Sigmoid colon (tissue), 4 donors: ENCODE data around the gene INTS6.

Experiments used
- EP300 ChIP-seq, 4 donors: sonication (generic); formaldehyde crosslinking; IDR thresholded peaks; one replicate each; pipeline ENCODE4 v1.6.1; 2017; ENCODE audit warnings: antibody characterized with exemption in 4 of 4
- POLR2A ChIP-seq, 2 donors: fragments of 450-650 bp; IDR thresholded peaks; one replicate each; pipeline ENCODE4 v1.6.1; 2016; ENCODE audit warnings: antibody characterized with exemption in 2 of 2, mild to moderate bottlenecking in 2 of 2, moderate library complexity in 2 of 2
- POLR2AphosphoS5 ChIP-seq, 4 donors: sonication (generic); formaldehyde crosslinking; IDR thresholded peaks; one replicate each; pipeline ENCODE4 v1.6.1; 2017; ENCODE audit warnings: antibody characterized with exemption in 4 of 4
- TF ChIP-seq, protein P1 (sequence below), 4 experiments: fragments of 450-650 bp in 3 of 4; fragments of 200-600 bp in 1 of 4; IDR thresholded peaks; one replicate each; pipeline ENCODE4 v1.5.1; 2016 to 2019; ENCODE audit warnings: antibody characterized with exemption in 4 of 4, mild to moderate bottlenecking in 3 of 4, moderate library complexity in 2 of 4

DNA sequence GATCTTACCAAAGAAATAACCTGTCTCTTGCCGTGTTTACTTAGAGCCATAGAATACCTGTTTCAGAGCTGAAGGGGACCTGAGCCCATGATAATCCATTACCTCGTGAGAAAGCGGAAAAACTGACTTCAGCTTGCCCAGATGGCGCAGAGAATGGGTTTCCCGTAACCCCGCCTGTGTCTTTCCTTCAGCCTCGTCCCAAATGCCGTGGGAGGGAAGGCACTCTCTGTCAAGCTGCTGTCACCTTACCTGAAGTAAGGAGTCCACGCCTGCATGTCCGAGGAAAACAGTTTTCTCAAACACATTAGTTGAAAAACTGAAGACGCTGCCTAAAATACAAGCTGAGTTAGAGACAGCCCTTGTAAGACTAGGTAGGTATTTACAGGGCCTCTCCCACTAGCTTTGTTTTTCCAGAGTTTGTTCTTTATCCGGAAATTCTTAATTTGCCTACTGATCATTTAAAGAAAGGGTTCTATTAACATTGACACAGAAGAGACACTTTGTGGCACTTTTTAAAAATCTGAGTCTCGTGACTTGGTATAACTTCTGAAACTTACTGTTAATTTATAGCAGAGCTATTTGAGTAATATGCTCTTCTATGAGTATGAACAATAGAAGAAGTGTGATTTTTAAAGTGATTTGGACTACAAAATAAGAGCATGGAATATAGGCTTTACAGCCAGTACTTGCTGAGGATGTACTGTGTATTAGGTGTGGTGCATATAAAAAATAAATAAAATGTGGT lies 1.3 kb upstream of the INTS6 start:
- TF ChIP-seq, protein P1, sequence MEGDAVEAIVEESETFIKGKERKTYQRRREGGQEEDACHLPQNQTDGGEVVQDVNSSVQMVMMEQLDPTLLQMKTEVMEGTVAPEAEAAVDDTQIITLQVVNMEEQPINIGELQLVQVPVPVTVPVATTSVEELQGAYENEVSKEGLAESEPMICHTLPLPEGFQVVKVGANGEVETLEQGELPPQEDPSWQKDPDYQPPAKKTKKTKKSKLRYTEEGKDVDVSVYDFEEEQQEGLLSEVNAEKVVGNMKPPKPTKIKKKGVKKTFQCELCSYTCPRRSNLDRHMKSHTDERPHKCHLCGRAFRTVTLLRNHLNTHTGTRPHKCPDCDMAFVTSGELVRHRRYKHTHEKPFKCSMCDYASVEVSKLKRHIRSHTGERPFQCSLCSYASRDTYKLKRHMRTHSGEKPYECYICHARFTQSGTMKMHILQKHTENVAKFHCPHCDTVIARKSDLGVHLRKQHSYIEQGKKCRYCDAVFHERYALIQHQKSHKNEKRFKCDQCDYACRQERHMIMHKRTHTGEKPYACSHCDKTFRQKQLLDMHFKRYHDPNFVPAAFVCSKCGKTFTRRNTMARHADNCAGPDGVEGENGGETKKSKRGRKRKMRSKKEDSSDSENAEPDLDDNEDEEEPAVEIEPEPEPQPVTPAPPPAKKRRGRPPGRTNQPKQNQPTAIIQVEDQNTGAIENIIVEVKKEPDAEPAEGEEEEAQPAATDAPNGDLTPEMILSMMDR (IDR thresholded peaks at IDR 0.05): no peak
- no peak for TF ChIP-seq POLR2A (IDR thresholded peaks at IDR 0.05)
- TF ChIP-seq EP300 (IDR thresholded peaks at IDR 0.05): no peak
- no peak for TF ChIP-seq POLR2AphosphoS5 (IDR thresholded peaks at IDR 0.05)
